OCI-LY3 (cell line): ENCODE results near the gene CYP17A1.

Experiments
- H2AFZ ChIP-seq: fragments of 200-600, 300-600 bp; shearing (Covaris generic); 2 replicates; pipeline ENCODE4 v1.6.0; 2014; ENCODE audit warnings: antibody characterized with exemption, low read depth, low read length
- H3K27ac ChIP-seq: fragments of 200-600, 300-600 bp; sonication (generic); 2 replicates; pipeline ENCODE4 v1.5.1; 2014; ENCODE audit warnings: mild to moderate bottlenecking, low read length, moderate library complexity, mixed read lengths
- H3K27me3 ChIP-seq: fragments of 200-600, 300-600 bp; sonication (generic); 2 replicates; pipeline ENCODE4 v1.6.1; 2014; ENCODE audit warnings: low read depth, low read length, mixed read lengths
- H3K36me3 ChIP-seq: fragments of 200-600, 300-600 bp; sonication (generic); replicated peaks from 2 replicates; pipeline ENCODE3; 2014; ENCODE audit warnings: low read depth, low read length, mixed read lengths
- H3K4me1 ChIP-seq: fragments of 300-600, 200-600 bp; sonication (generic); 2 replicates; pipeline ENCODE4 v1.6.1; 2014; ENCODE audit warnings: low read length, mixed read lengths
- H3K4me2 ChIP-seq: fragments of 200-600, 300-600 bp; sonication (generic); 2 replicates; pipeline ENCODE4 v1.6.1; 2014; ENCODE audit warnings: low read length, mixed read lengths
- H3K4me3 ChIP-seq: fragments of 300-600, 200-600 bp; sonication (generic); 2 replicates; pipeline ENCODE4 v1.5.1; 2014; ENCODE audit warnings: antibody characterized with exemption, mild to moderate bottlenecking, low read length, moderate library complexity
- H3K79me2 ChIP-seq: fragments of 300-600, 200-600 bp; shearing (Covaris generic); 2 replicates; pipeline ENCODE4 v1.6.1; 2014; ENCODE audit warnings: mild to moderate bottlenecking, low read length, mixed read lengths
- H3K9ac ChIP-seq: fragments of 300-600, 200-600 bp; shearing (Covaris generic); 2 replicates; pipeline ENCODE4 v1.6.0; 2014; ENCODE audit warnings: mild to moderate bottlenecking, low read length, moderate library complexity
- H3K9me3 ChIP-seq: fragments of 200-600, 300-600 bp; shearing (Covaris generic); 2 replicates; pipeline ENCODE4 v1.6.1; 2014; ENCODE audit warnings: low read length, mixed read lengths; ENCODE audit not compliant: insufficient read depth
- H4K20me1 ChIP-seq: fragments of 200-600, 300-600 bp; sonication (generic); 2 replicates; pipeline ENCODE4 v1.6.1; 2016; ENCODE audit warnings: low read length, mixed read lengths; ENCODE audit not compliant: insufficient read depth
- CTCF ChIP-seq: fragments of 200-600, 300-600 bp; sonication (generic); IDR thresholded peaks from 2 replicates; pipeline ENCODE4 v1.5.1; 2014; ENCODE audit warnings: antibody characterized with exemption, low read length, low read depth
- EZH2phosphoT487 ChIP-seq: fragments of 200-600 bp; shearing (Covaris generic); IDR thresholded peaks from 2 replicates; pipeline ENCODE4 v1.6.1; 2018; ENCODE audit warnings: antibody characterized with exemption, mixed run types, low read depth

Gene CYP17A1

GRCh38 chr10:102800611-102801335 is 36.4 kb downstream of the CYP17A1 start:
- H3K9ac ChIP-seq: no peak overlapping the region
- no peaks in the 10 kb centered on the region for H3K36me3 ChIP-seq
- H3K4me3 ChIP-seq: no peak overlapping the region
- no peak overlapping the region for H2AFZ ChIP-seq
- H3K79me2 ChIP-seq: no peaks in the 10 kb centered on the region
- no peak for TF ChIP-seq EZH2phosphoT487
- TF ChIP-seq CTCF: no peak
- H3K4me1 ChIP-seq: peaks cover 30% of the 10 kb centered on the region
- no peak overlapping the region for H3K4me2 ChIP-seq
- no peaks in the 10 kb centered on the region for H3K27me3 ChIP-seq
- H3K9me3 ChIP-seq: no peaks in the 10 kb centered on the region
- H4K20me1 ChIP-seq: no peaks in the 10 kb centered on the region
- no peak overlapping the region for H3K27ac ChIP-seq

GRCh38 chr10:102799691-102800471 is 37.3 kb downstream of the CYP17A1 start:
- no peaks in the 10 kb centered on the region for H3K9me3 ChIP-seq
- H3K79me2 ChIP-seq: no peaks in the 10 kb centered on the region
- H3K4me2 ChIP-seq: no peak overlapping the region
- H4K20me1 ChIP-seq: no peaks in the 10 kb centered on the region
- peaks cover 36% of the 10 kb centered on the region for H3K4me1 ChIP-seq
- H3K4me3 ChIP-seq: no peak overlapping the region
- no peak overlapping the region for H3K9ac ChIP-seq
- TF ChIP-seq EZH2phosphoT487 (no peak), CTCF (no peak)
- H2AFZ ChIP-seq: no peak overlapping the region
- no peaks in the 10 kb centered on the region for H3K36me3 ChIP-seq
- no peaks in the 10 kb centered on the region for H3K27me3 ChIP-seq
- no peak overlapping the region for H3K27ac ChIP-seq

DNA sequence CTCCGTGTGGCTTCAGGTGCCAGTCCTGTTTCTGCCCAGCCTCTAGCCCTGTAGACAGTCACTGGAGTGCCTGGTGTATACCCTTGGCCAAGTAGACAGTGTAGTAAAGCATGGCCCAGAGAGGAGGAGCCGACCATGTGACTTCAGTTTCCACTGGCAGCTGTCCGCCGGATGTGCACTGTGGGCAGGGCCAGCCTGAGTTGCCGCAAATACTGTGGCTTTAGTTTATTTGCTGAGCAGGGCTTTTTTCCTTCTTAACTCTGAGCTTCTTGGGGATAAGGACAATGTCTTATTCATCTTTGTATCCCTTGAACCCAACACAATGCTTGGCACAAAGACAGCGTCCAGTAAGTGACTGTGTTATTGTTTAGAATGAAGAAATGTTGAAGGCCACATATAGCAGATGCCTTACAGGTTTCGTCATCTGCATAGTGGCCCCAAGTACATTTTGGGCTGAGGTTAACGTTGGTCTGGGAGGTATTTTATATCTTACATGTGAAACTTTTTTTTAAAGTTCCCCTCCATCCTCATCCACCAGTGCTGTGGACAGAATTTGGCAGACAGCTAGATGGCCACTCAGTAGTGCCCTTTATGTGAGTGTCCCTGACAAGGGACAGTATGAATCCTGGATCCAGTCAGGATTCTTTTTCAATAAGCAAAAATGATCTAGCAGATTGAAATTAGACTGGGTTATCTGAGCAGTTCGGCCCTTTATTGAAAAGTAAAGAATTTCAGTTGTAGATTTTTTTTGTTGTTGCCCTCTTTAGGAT is 40.6 kb downstream of the CYP17A1 start:
- Histone ChIP-seq H3K27ac (peak overlapping the region; percentile 81), H3K9ac (peak overlapping the region; percentile 36; the same call in 1 of the 2 replicates), H3K79me2 (no peaks in the 10 kb centered on the region), H3K27me3 (no peaks in the 10 kb centered on the region), H3K4me1 (peaks cover 24% of the 10 kb centered on the region), H2AFZ (peak overlapping the region; percentile 32; the same call in 1 of the 2 replicates), H3K36me3 (no peaks in the 10 kb centered on the region), H3K4me3 (peak overlapping the region; percentile 66), H3K4me2 (peak overlapping the region; percentile 89), H4K20me1 (no peaks in the 10 kb centered on the region), H3K9me3 (no peaks in the 10 kb centered on the region)
- TF ChIP-seq EZH2phosphoT487: no peak
- TF ChIP-seq CTCF: no peak
